ENCODE results near the gene CCR4. TPM values are rescaled to one million over a fixed set of nuclear protein-coding genes. Genes with fewer than 3 reads are reported as not detected.
"Not testable (repeated sequence)": the region's sequence is repeated elsewhere in the genome, so short reads cannot be mapped to it uniquely, and the experiment has no call there.

Gene CCR4
- total and polyA plus RNA-seq, 12 donors = 0.04 to 0.39 (median 0.21) TPM; not detected in 4

- intact Hi-C loops (cut with DNase I) = no loop called here
- Histone ChIP-seq H3K36me3 (replicated peaks in 1 of 2) (no peaks in the 10 kb centered on the region), H3K4me1 (replicated peaks in 1 of 2) (no peaks in the 10 kb centered on the region), H3K27me3 (no peaks in the 10 kb centered on the region), H3K4me3 (no peak overlapping the region), H3K27ac (no peak overlapping the region), H3K9me3 (replicated peaks in 1 of 3) (no peaks in the 10 kb centered on the region)
- TF ChIP-seq, protein P1, sequence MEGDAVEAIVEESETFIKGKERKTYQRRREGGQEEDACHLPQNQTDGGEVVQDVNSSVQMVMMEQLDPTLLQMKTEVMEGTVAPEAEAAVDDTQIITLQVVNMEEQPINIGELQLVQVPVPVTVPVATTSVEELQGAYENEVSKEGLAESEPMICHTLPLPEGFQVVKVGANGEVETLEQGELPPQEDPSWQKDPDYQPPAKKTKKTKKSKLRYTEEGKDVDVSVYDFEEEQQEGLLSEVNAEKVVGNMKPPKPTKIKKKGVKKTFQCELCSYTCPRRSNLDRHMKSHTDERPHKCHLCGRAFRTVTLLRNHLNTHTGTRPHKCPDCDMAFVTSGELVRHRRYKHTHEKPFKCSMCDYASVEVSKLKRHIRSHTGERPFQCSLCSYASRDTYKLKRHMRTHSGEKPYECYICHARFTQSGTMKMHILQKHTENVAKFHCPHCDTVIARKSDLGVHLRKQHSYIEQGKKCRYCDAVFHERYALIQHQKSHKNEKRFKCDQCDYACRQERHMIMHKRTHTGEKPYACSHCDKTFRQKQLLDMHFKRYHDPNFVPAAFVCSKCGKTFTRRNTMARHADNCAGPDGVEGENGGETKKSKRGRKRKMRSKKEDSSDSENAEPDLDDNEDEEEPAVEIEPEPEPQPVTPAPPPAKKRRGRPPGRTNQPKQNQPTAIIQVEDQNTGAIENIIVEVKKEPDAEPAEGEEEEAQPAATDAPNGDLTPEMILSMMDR (IDR thresholded peaks at IDR 0.05) = no peak
- no peak for TF ChIP-seq POLR2A (IDR thresholded peaks at IDR 0.05)
- DNase-seq = no peak
- WGBS, 4 donors = 79 to 84% (median 82%) methylated on average over 5 of the region's 5 CpGs
These were observed 26.9 kb downstream of the CCR4 start for GRCh38 chr3:32978331-32978730.

- H3K4me3 ChIP-seq = no peak overlapping the region
- no peak for DNase-seq
- H3K4me1 ChIP-seq (replicated peaks in 1 of 2) = no peaks in the 10 kb centered on the region
- no peaks in the 10 kb centered on the region for H3K9me3 ChIP-seq (replicated peaks in 1 of 3)
- no peaks in the 10 kb centered on the region for H3K36me3 ChIP-seq (replicated peaks in 1 of 2)
- H3K27me3 ChIP-seq = no peaks in the 10 kb centered on the region
- TF ChIP-seq, protein P1 (IDR thresholded peaks at IDR 0.05) = no peak
- TF ChIP-seq POLR2A (IDR thresholded peaks at IDR 0.05) = no peak
- H3K27ac ChIP-seq = no peak overlapping the region
- intact Hi-C loops (cut with DNase I) = no loop called here
These were observed 31.7 kb downstream of the CCR4 start for GRCh38 chr3:32983124-32983523.

- H3K27ac ChIP-seq; intact Hi-C loops (cut with DNase I); H3K4me1 ChIP-seq (replicated peaks in 1 of 2); H3K4me3 ChIP-seq; H3K36me3 ChIP-seq (replicated peaks in 1 of 2); H3K27me3 ChIP-seq; DNase-seq; H3K9me3 ChIP-seq (replicated peaks in 1 of 3): not testable (repeated sequence)
- WGBS, 4 donors = 78 to 87% (median 81%) methylated on average over 3 of the region's 3 CpGs
These were observed 33.5 kb downstream of the CCR4 start for GRCh38 chr3:32984918-32985317.

GRCh38 chr3:32989171-32989570, 37.7 kb downstream of the CCR4 start:
- no peak for DNase-seq
- Histone ChIP-seq H3K27ac (no peak overlapping the region), H3K9me3 (replicated peaks in 1 of 3) (no peaks in the 10 kb centered on the region), H3K4me3 (no peak overlapping the region), H3K36me3 (replicated peaks in 1 of 2) (no peaks in the 10 kb centered on the region), H3K4me1 (replicated peaks in 1 of 2) (no peaks in the 10 kb centered on the region), H3K27me3 (no peaks in the 10 kb centered on the region)
- TF ChIP-seq, protein P1 (IDR thresholded peaks at IDR 0.05) = no peak
- TF ChIP-seq POLR2A (IDR thresholded peaks at IDR 0.05) = no peak
- intact Hi-C loops (cut with DNase I) = no loop called here
- 80 to 89% (median 83%) methylated on average over 6 of the region's 6 CpGs for WGBS, 4 donors

DNA sequence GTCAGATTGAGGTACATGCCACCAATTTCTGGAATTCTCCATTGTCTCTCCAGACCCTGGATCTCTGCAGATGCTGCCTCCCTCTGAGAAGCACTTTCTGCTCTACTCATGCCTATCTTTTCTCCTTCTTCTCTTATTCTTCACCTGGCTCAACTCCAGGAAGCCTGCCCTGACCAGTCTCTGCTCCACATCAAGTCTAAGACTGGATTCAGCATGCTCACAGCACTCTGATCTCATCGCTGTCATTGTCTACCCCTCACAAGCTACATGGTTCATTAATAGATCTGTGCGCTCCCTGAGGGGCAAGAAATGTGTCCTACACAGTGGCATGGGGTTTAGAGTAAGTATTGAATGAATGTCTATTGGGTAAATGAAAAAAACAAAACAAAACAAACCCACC, 38.7 kb downstream of the CCR4 start:
- H3K4me3 ChIP-seq = no peak overlapping the region
- H3K27ac ChIP-seq = no peak overlapping the region
- H3K4me1 ChIP-seq (replicated peaks in 1 of 2) = no peaks in the 10 kb centered on the region
- no peaks in the 10 kb centered on the region for H3K27me3 ChIP-seq
- H3K36me3 ChIP-seq (replicated peaks in 1 of 2) = no peaks in the 10 kb centered on the region
- no peak for DNase-seq
- 97 to 100% (median 98%) methylated on average over 2 of the region's 2 CpGs for WGBS, 4 donors
- no peaks in the 10 kb centered on the region for H3K9me3 ChIP-seq (replicated peaks in 1 of 3)
- TF ChIP-seq, protein P1 (IDR thresholded peaks at IDR 0.05) = no peak
- no peak for TF ChIP-seq POLR2A (IDR thresholded peaks at IDR 0.05)
- intact Hi-C loops (cut with DNase I) = no loop called here

Measured in adrenal gland (tissue), 12 donors.